Measurements from ENCODE around the gene NKAP. TPM values are rescaled to one million over a fixed set of nuclear protein-coding genes. Genes with fewer than 3 reads are reported as not detected.

NKAP gene
- total RNA-seq, 1 donor from 2014 or later: 11.2 TPM

- Mint-ChIP-seq H3K9me3 (peaks cover 8% of the 10 kb centered on the region), H3K4me1 (no peaks in the 10 kb centered on the region), H3K27ac (no peak overlapping the region), H3K4me3 (no peak overlapping the region), H3K27me3 (ENCODE audit: insufficient read depth, low read depth) (no peaks in the 10 kb centered on the region), H3K36me3 (peaks cover 2% of the 10 kb centered on the region)
- Histone ChIP-seq H3K9me3 (ENCODE audit: low read depth) (no peaks in the 10 kb centered on the region), H3K4me3 (no peak overlapping the region), H3F3A (ENCODE audit: low read depth) (no peaks in the 10 kb centered on the region), H3K27ac (no peak overlapping the region), H3K4me2 (no peak overlapping the region), H3K79me2 (ENCODE audit: low read depth) (no peaks in the 10 kb centered on the region), H3K27me3 (no peaks in the 10 kb centered on the region), H4K20me1 (ENCODE audit: low read depth) (no peaks in the 10 kb centered on the region), H3K4me1 (no peaks in the 10 kb centered on the region), H3K9ac (no peak overlapping the region), H3K36me3 (no peaks in the 10 kb centered on the region), H2AFZ (replicated peaks) (no peak overlapping the region)
- DNase-seq (ENCODE audit: low spot score): no peak
- no peak for TF ChIP-seq EZH2 (IDR thresholded peaks at IDR 0.05)
These were observed 63.5 kb downstream of the NKAP start for GRCh38 chrX:119880076-119880475.

GRCh38 chrX:119878740-119879139 lies 64.8 kb downstream of the NKAP start:
- no peaks in the 10 kb centered on the region for H3F3A ChIP-seq (ENCODE audit: low read depth)
- H3K4me1 Mint-ChIP-seq: no peaks in the 10 kb centered on the region
- no peak for TF ChIP-seq EZH2phosphoT487 (IDR thresholded peaks at IDR 0.05)
- TF ChIP-seq CTCF (IDR thresholded peaks at IDR 0.05): no peak
- no peak for TF ChIP-seq EZH2 (IDR thresholded peaks at IDR 0.05)
- H3K9me3 ChIP-seq (ENCODE audit: low read depth): no peaks in the 10 kb centered on the region
- H3K79me2 ChIP-seq (ENCODE audit: low read depth): no peaks in the 10 kb centered on the region
- no peak overlapping the region for H3K4me3 Mint-ChIP-seq
- no peak overlapping the region for H3K9ac ChIP-seq
- H4K20me1 ChIP-seq (ENCODE audit: low read depth): no peaks in the 10 kb centered on the region
- no peak overlapping the region for H3K27ac ChIP-seq
- H3K36me3 Mint-ChIP-seq: peaks cover 2% of the 10 kb centered on the region
- no peak overlapping the region for H3K4me3 ChIP-seq
- H3K9me3 Mint-ChIP-seq: peaks cover 2% of the 10 kb centered on the region
- no peak for DNase-seq (ENCODE audit: low spot score)
- H3K4me1 ChIP-seq: no peaks in the 10 kb centered on the region
- no peak overlapping the region for H3K4me2 ChIP-seq
- H2AFZ ChIP-seq (replicated peaks): no peak overlapping the region
- H3K36me3 ChIP-seq: no peaks in the 10 kb centered on the region
- no peaks in the 10 kb centered on the region for H3K27me3 ChIP-seq
- H3K27me3 Mint-ChIP-seq (ENCODE audit: insufficient read depth, low read depth): no peaks in the 10 kb centered on the region
- no peak overlapping the region for H3K27ac Mint-ChIP-seq

GRCh38 chrX:119871599-119872395 lies 71.8 kb downstream of the NKAP start, which contains the start of the genes NDUFA1 and RNF113A:
Gene NDUFA1 (plus strand): TSS chrX:119871832. CDS start chrX:119871912, 80 bp downstream.
Gene RNF113A (minus strand): TSS chrX:119871733. CDS start chrX:119871613, 120 bp downstream.
- no peaks in the 10 kb centered on the region for H3K36me3 ChIP-seq
- TF ChIP-seq CTCF (IDR thresholded peaks at IDR 0.05): no peak
- no peak for TF ChIP-seq EZH2phosphoT487 (IDR thresholded peaks at IDR 0.05)
- TF ChIP-seq EZH2 (IDR thresholded peaks at IDR 0.05): no peak
- H2AFZ ChIP-seq (replicated peaks): peak within 1 kb of the TSS; percentile 59
- H3K4me3 ChIP-seq: peak within 1 kb of the TSS; percentile 76
- DNase-seq (ENCODE audit: low spot score): peak; percentile 84
- H3K9ac ChIP-seq: peak within 1 kb of the TSS; percentile 50
- Mint-ChIP-seq H3K27me3 (ENCODE audit: insufficient read depth, low read depth) (no peaks in the 10 kb centered on the region), H3K36me3 (peaks cover 2% of the 10 kb centered on the region), H3K4me3 (peak within 1 kb of the TSS; percentile 96), H3K4me1 (peaks cover 10% of the 10 kb centered on the region), H3K9me3 (peaks cover 10% of the 10 kb centered on the region), H3K27ac (peak within 1 kb of the TSS; percentile 76)
- H3K27me3 ChIP-seq: no peaks in the 10 kb centered on the region
- peaks cover 24% of the 10 kb centered on the region for H3K79me2 ChIP-seq (ENCODE audit: low read depth)
- H3K4me1 ChIP-seq: no peaks in the 10 kb centered on the region
- no peaks in the 10 kb centered on the region for H3K9me3 ChIP-seq (ENCODE audit: low read depth)
- H3K4me2 ChIP-seq: peak within 1 kb of the TSS; percentile 77
- peaks cover 17% of the 10 kb centered on the region for H3F3A ChIP-seq (ENCODE audit: low read depth)
- no peaks in the 10 kb centered on the region for H4K20me1 ChIP-seq (ENCODE audit: low read depth)
- peak within 1 kb of the TSS; percentile 62 for H3K27ac ChIP-seq

GRCh38 chrX:119871245-119871598 lies 72.3 kb downstream of the NKAP start:
- peak overlapping the region; percentile 9 for H3K9ac ChIP-seq
- peaks cover 24% of the 10 kb centered on the region for H3K79me2 ChIP-seq (ENCODE audit: low read depth)

More at GRCh38 chrX:119871245-119871598, 72.3 kb downstream of the NKAP start:
- no peaks in the 10 kb centered on the region for H3K4me1 ChIP-seq
- peak overlapping the region; percentile 59 for H2AFZ ChIP-seq (replicated peaks)
- Mint-ChIP-seq H3K9me3 (peaks cover 10% of the 10 kb centered on the region), H3K4me3 (peak overlapping the region; percentile 96), H3K36me3 (peaks cover 2% of the 10 kb centered on the region), H3K4me1 (peaks cover 10% of the 10 kb centered on the region), H3K27me3 (ENCODE audit: insufficient read depth, low read depth) (no peaks in the 10 kb centered on the region), H3K27ac (peak overlapping the region; percentile 68)
- H3K27ac ChIP-seq: peak overlapping the region; percentile 62
- DNase-seq (ENCODE audit: low spot score): no peak
- no peaks in the 10 kb centered on the region for H3K36me3 ChIP-seq
- H3K27me3 ChIP-seq: no peaks in the 10 kb centered on the region
- H4K20me1 ChIP-seq (ENCODE audit: low read depth): no peaks in the 10 kb centered on the region
- peaks cover 17% of the 10 kb centered on the region for H3F3A ChIP-seq (ENCODE audit: low read depth)
- no peaks in the 10 kb centered on the region for H3K9me3 ChIP-seq (ENCODE audit: low read depth)
- peak overlapping the region; percentile 76 for H3K4me3 ChIP-seq
- H3K4me2 ChIP-seq: peak overlapping the region; percentile 77
- no peak for TF ChIP-seq CTCF (IDR thresholded peaks at IDR 0.05)
- no peak for TF ChIP-seq EZH2phosphoT487 (IDR thresholded peaks at IDR 0.05)
- TF ChIP-seq EZH2 (IDR thresholded peaks at IDR 0.05): no peak
